Liver (tissue), 9 donors: ENCODE measurements around the gene PIGL. TPM values are rescaled to one million over a fixed set of nuclear protein-coding genes. Genes with fewer than 3 reads are reported as not detected.

Experiments
- DNase-seq: peaks from one replicate; pipeline ENCODE4 v3.0.0-alpha.2; 2017; ENCODE audit warnings: low spot score
- H3K27ac ChIP-seq, 2 donors: one replicate each; pipeline ENCODE4 v1.7.0; 2013; ENCODE audit warnings: inconsistent platforms in 2 of 2, low read length in 2 of 2, control low read depth in 1 of 2, low read depth in 1 of 2, mild to moderate bottlenecking in 1 of 2
- H3K27me3 ChIP-seq, 4 donors: one replicate each; pipeline versions ENCODE4 v1.6.1 to v1.7.0; 2013; ENCODE audit warnings: low read length in 3 of 4, inconsistent platforms in 1 of 4, mild to moderate bottlenecking in 1 of 4, moderate library complexity in 1 of 4; ENCODE audit not compliant: control insufficient read depth in 4 of 4, insufficient read depth in 4 of 4
- H3K36me3 ChIP-seq, 4 donors: one replicate each; pipeline versions ENCODE4 v1.6.1 to v1.7.0; 2013; ENCODE audit warnings: low read length in 3 of 4, mild to moderate bottlenecking in 3 of 4, low read depth in 1 of 4, moderate library complexity in 1 of 4; ENCODE audit not compliant: control insufficient read depth in 4 of 4, insufficient read depth in 3 of 4
- H3K4me1 ChIP-seq, 4 donors: one replicate each; pipeline versions ENCODE4 v1.6.1 to v1.7.0; 2013; ENCODE audit warnings: low read length in 3 of 4, mild to moderate bottlenecking in 3 of 4, moderate library complexity in 1 of 4; ENCODE audit not compliant: control insufficient read depth in 4 of 4, insufficient read depth in 4 of 4
- H3K4me3 ChIP-seq, 3 donors: one replicate each; pipeline versions ENCODE4 v1.6.1 to v1.7.0; 2013; ENCODE audit warnings: low read length in 3 of 3, control low read depth in 1 of 3, low read depth in 1 of 3, mild to moderate bottlenecking in 1 of 3
- H3K9ac ChIP-seq, 2 donors: one replicate each; pipeline ENCODE4 v1.7.0; 2013; ENCODE audit warnings: low read length in 2 of 2, mild to moderate bottlenecking in 2 of 2, moderate library complexity in 2 of 2, control low read depth in 1 of 2, low read depth in 1 of 2
- H3K9me3 ChIP-seq, 4 donors: one replicate each; pipeline versions ENCODE4 v1.6.1 to v1.7.0; 2013; ENCODE audit warnings: low read length in 3 of 4; ENCODE audit not compliant: control insufficient read depth in 4 of 4
- FOXA1 ChIP-seq: IDR thresholded peaks from 2 replicates; pipeline ENCODE4 v1.6.1; 2016; ENCODE audit warnings: antibody characterized with exemption
- FOXA2 ChIP-seq: IDR thresholded peaks from 2 replicates; pipeline ENCODE4 v1.6.1; 2016; ENCODE audit warnings: antibody characterized with exemption
- GABPA ChIP-seq, 2 donors: IDR thresholded peaks in 1 of 2; conservative IDR thresholded peaks in 1 of 2; 2 replicates each; pipeline ENCODE4 v1.6.1; 2016; ENCODE audit warnings: antibody characterized with exemption in 2 of 2, mild to moderate bottlenecking in 1 of 2, moderate library complexity in 1 of 2
- HNF4A ChIP-seq, 2 donors: conservative IDR thresholded peaks; 2 replicates each; pipeline ENCODE4 v1.6.1; 2016; ENCODE audit warnings: antibody characterized with exemption in 2 of 2, mild to moderate bottlenecking in 2 of 2
- HNF4G ChIP-seq: IDR thresholded peaks from 2 replicates; pipeline ENCODE4 v1.6.1; 2016; ENCODE audit warnings: antibody characterized with exemption
- JUND ChIP-seq, 2 donors: IDR thresholded peaks; 2 replicates each; pipeline ENCODE4 v1.6.1; 2016; ENCODE audit warnings: antibody characterized with exemption in 2 of 2
- NR2F2 ChIP-seq: IDR thresholded peaks from 2 replicates; pipeline ENCODE4 v1.6.1; 2016; ENCODE audit warnings: antibody characterized with exemption
- RAD21 ChIP-seq, 2 donors: IDR thresholded peaks; 2 replicates each; pipeline ENCODE4 v1.6.1; 2016; ENCODE audit warnings: antibody characterized with exemption in 2 of 2, mild to moderate bottlenecking in 2 of 2
- RXRA ChIP-seq, 2 donors: IDR thresholded peaks; 2 replicates each; pipeline ENCODE4 v1.6.1; 2017 to 2018; ENCODE audit warnings: antibody characterized with exemption in 2 of 2, mild to moderate bottlenecking in 1 of 2
- SP1 ChIP-seq: IDR thresholded peaks from 2 replicates; pipeline ENCODE4 v1.6.1; 2018; ENCODE audit warnings: antibody characterized with exemption, mild to moderate bottlenecking
- TAF1 ChIP-seq: conservative IDR thresholded peaks from 2 replicates; pipeline ENCODE4 v1.6.1; 2016; ENCODE audit warnings: antibody characterized with exemption, mild to moderate bottlenecking
- WGBS: extraction: QIAGEN DNeasy Blood & Tissue Kit; methylation state at CpG from one replicate; pipeline ENCODE4 v1.1.7; 2013; 5-methylcytosine and 5-hydroxymethylcytosine counted together
- polyA plus RNA-seq, 2 donors: library from polyadenylated mRNA; stranded (reverse) in 1 of 2; unstranded in 1 of 2; fragments of 200-250 nt in 1 of 2; fragments of >200 nt in 1 of 2; fragmentation: Nextera tagmentation in 1 of 2; extraction: Ambion mirVana in 1 of 2; gene quantifications; one replicate each; pipeline versions ENCODE4 v1.2.1 to v1.2.3, GENCODE V29; 2013 to 2015
- total RNA-seq, 2 donors: library from RNA; depleted of rRNA; stranded (reverse); fragments of >200 nt; gene quantifications; one replicate each; pipeline ENCODE4 v1.2.3, GENCODE V29; 2014
- TF ChIP-seq, protein P1 (sequence below): fragments of 150-350 bp; IDR thresholded peaks from 2 replicates; pipeline ENCODE4 v1.5.1; 2017; ENCODE audit warnings: improper control_type of control experiment, low read depth, low read length; ENCODE audit not compliant: missing input control
- TF ChIP-seq, protein P2 (sequence below): IDR thresholded peaks from 2 replicates; pipeline ENCODE4 v1.6.1; 2016; ENCODE audit warnings: antibody characterized with exemption
- TF ChIP-seq, protein P3 (sequence below): IDR thresholded peaks from 2 replicates; pipeline ENCODE4 v1.6.1; 2016; ENCODE audit warnings: antibody characterized with exemption, mild to moderate bottlenecking
- TF ChIP-seq, protein P4 (sequence below): IDR thresholded peaks from 2 replicates; pipeline ENCODE4 v1.6.1; 2016; ENCODE audit warnings: antibody characterized with exemption
- TF ChIP-seq, protein P5 (sequence below): IDR thresholded peaks from 2 replicates; pipeline ENCODE4 v1.6.1; 2016; ENCODE audit warnings: antibody characterized with exemption
- donor health status: healthy.
- donor health status: healthy.
- donor health status: healthy.
- donor health status: healthy.
- donor health status: healthy.

Gene PIGL
- total and polyA plus RNA-seq, 4 donors, result 6.7 to 34.7 (median 14.7) TPM

DNA sequence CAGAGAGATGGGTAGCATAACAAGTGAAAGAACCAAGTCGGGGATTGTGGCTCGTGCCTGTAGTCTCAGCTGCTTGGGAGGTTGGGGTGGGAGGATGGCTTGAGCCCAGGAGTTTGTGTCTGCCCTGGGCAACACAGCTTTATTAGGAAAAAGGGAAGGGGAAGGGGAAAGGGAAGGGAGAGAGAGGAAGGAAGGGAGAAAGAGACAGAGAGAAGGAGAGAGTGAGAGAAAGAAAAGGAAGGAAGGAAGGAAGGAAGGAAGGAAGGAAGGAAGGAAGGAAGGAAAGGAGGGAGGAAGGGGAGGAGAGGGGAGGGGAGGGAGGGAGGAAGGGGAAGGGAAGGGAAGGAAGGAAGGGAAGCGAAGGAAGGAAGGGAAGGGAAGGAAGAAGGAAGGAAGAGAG, 103.0 kb downstream of the PIGL start:
- peaks cover 0 to 2% (median 0%) of the 10 kb centered on the region in 4 donors for H3K36me3 ChIP-seq
- no peak overlapping the region for H3K27ac ChIP-seq
- WGBS, result 63% methylated on average over 3 of the region's 3 CpGs
- H3K27me3 ChIP-seq, result no peaks in the 10 kb centered on the region
- no peak for DNase-seq
- no peak overlapping the region for H3K9ac ChIP-seq
- H3K4me1 ChIP-seq, result no peaks in the 10 kb centered on the region
- H3K9me3 ChIP-seq, result no peaks in the 10 kb centered on the region
- H3K4me3 ChIP-seq, result no peak overlapping the region
- TF ChIP-seq GABPA (IDR thresholded peaks at IDR 0.05 in 1 of 2, conservative IDR thresholded peaks at IDR 0.05 in 1 of 2) (no peak), JUND (IDR thresholded peaks at IDR 0.05) (no peak), HNF4G (no peak), FOXA1 (no peak), FOXA2 (no peak), NR2F2 (no peak), TAF1 (no peak), SP1 (no peak), RAD21 (IDR thresholded peaks at IDR 0.05) (no peak), HNF4A (conservative IDR thresholded peaks at IDR 0.05) (no peak)
- TF ChIP-seq, protein P1, sequence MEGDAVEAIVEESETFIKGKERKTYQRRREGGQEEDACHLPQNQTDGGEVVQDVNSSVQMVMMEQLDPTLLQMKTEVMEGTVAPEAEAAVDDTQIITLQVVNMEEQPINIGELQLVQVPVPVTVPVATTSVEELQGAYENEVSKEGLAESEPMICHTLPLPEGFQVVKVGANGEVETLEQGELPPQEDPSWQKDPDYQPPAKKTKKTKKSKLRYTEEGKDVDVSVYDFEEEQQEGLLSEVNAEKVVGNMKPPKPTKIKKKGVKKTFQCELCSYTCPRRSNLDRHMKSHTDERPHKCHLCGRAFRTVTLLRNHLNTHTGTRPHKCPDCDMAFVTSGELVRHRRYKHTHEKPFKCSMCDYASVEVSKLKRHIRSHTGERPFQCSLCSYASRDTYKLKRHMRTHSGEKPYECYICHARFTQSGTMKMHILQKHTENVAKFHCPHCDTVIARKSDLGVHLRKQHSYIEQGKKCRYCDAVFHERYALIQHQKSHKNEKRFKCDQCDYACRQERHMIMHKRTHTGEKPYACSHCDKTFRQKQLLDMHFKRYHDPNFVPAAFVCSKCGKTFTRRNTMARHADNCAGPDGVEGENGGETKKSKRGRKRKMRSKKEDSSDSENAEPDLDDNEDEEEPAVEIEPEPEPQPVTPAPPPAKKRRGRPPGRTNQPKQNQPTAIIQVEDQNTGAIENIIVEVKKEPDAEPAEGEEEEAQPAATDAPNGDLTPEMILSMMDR, result no peak
- TF ChIP-seq, protein P2, sequence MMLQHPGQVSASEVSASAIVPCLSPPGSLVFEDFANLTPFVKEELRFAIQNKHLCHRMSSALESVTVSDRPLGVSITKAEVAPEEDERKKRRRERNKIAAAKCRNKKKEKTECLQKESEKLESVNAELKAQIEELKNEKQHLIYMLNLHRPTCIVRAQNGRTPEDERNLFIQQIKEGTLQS, result no peak
- TF ChIP-seq, protein P3, sequence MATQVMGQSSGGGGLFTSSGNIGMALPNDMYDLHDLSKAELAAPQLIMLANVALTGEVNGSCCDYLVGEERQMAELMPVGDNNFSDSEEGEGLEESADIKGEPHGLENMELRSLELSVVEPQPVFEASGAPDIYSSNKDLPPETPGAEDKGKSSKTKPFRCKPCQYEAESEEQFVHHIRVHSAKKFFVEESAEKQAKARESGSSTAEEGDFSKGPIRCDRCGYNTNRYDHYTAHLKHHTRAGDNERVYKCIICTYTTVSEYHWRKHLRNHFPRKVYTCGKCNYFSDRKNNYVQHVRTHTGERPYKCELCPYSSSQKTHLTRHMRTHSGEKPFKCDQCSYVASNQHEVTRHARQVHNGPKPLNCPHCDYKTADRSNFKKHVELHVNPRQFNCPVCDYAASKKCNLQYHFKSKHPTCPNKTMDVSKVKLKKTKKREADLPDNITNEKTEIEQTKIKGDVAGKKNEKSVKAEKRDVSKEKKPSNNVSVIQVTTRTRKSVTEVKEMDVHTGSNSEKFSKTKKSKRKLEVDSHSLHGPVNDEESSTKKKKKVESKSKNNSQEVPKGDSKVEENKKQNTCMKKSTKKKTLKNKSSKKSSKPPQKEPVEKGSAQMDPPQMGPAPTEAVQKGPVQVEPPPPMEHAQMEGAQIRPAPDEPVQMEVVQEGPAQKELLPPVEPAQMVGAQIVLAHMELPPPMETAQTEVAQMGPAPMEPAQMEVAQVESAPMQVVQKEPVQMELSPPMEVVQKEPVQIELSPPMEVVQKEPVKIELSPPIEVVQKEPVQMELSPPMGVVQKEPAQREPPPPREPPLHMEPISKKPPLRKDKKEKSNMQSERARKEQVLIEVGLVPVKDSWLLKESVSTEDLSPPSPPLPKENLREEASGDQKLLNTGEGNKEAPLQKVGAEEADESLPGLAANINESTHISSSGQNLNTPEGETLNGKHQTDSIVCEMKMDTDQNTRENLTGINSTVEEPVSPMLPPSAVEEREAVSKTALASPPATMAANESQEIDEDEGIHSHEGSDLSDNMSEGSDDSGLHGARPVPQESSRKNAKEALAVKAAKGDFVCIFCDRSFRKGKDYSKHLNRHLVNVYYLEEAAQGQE, result no peak
- TF ChIP-seq, protein P4, sequence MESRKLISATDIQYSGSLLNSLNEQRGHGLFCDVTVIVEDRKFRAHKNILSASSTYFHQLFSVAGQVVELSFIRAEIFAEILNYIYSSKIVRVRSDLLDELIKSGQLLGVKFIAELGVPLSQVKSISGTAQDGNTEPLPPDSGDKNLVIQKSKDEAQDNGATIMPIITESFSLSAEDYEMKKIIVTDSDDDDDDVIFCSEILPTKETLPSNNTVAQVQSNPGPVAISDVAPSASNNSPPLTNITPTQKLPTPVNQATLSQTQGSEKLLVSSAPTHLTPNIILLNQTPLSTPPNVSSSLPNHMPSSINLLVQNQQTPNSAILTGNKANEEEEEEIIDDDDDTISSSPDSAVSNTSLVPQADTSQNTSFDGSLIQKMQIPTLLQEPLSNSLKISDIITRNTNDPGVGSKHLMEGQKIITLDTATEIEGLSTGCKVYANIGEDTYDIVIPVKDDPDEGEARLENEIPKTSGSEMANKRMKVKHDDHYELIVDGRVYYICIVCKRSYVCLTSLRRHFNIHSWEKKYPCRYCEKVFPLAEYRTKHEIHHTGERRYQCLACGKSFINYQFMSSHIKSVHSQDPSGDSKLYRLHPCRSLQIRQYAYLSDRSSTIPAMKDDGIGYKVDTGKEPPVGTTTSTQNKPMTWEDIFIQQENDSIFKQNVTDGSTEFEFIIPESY, result no peak
- TF ChIP-seq, protein P5, sequence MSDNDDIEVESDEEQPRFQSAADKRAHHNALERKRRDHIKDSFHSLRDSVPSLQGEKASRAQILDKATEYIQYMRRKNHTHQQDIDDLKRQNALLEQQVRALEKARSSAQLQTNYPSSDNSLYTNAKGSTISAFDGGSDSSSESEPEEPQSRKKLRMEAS, result no peak

DNA sequence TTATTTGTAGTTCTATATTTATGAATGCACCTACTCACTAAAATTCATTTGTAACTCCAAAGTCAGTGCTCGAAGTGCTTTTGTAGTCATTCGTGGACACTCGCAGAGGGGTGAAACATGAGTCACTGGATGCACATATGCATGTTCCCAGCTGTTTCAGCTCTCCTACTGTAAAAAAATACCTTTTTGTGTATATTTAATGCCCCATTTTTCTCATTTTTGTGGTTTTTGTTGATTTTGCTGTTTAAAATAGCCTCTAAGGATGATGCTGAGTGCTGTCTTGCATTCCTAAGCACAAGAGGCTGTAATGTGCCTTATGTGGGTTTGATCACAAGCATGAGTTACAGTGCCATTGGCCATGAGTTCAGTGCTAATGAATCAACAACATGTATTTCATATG, 105.6 kb downstream of the PIGL start:
- Histone ChIP-seq H3K27me3 (no peaks in the 10 kb centered on the region), H3K9ac (no peak overlapping the region), H3K9me3 (no peaks in the 10 kb centered on the region), H3K4me1 (no peaks in the 10 kb centered on the region), H3K4me3 (no peak overlapping the region), H3K36me3 (peaks cover 0 to 3% (median 2%) of the 10 kb centered on the region in 4 donors), H3K27ac (no peak overlapping the region)
- no peak for DNase-seq
- WGBS, result over 99% methylated on average over 3 of the region's 3 CpGs
- no peak for TF ChIP-seq TAF1
- TF ChIP-seq RXRA (IDR thresholded peaks at IDR 0.05), result no peak
- TF ChIP-seq RAD21 (IDR thresholded peaks at IDR 0.05), result no peak
- TF ChIP-seq, protein P3, result no peak
- TF ChIP-seq FOXA1, result no peak
- TF ChIP-seq, protein P2, result no peak
- TF ChIP-seq GABPA (IDR thresholded peaks at IDR 0.05 in 1 of 2, conservative IDR thresholded peaks at IDR 0.05 in 1 of 2), result no peak
- TF ChIP-seq, protein P1, result no peak
- TF ChIP-seq, protein P5, result no peak
- no peak for TF ChIP-seq HNF4G
- no peak for TF ChIP-seq HNF4A (conservative IDR thresholded peaks at IDR 0.05)
- TF ChIP-seq FOXA2, result no peak
